Adipocyte (in vitro differentiated cells): ENCODE measurements around the gene BTNL8.

Source experiments
- DNase-seq: peaks from one replicate; pipeline ENCODE4 v3.0.0-alpha.2; 2015; ENCODE audit warnings: low read depth
- H3K27me3 ChIP-seq: replicated peaks from 2 replicates; pipeline ENCODE4 v1.7.0; 2013; ENCODE audit warnings: mild to moderate bottlenecking, low read length, moderate library complexity; ENCODE audit not compliant: control insufficient read depth, insufficient read depth
- H3K36me3 ChIP-seq: 2 replicates; pipeline ENCODE4 v1.7.0; 2013; ENCODE audit warnings: low read length, mild to moderate bottlenecking, moderate library complexity; ENCODE audit not compliant: control insufficient read depth, insufficient read depth, severe bottlenecking
- H3K4me1 ChIP-seq: 2 replicates; pipeline ENCODE4 v1.7.0; 2013; ENCODE audit warnings: mild to moderate bottlenecking, low read length, moderate library complexity; ENCODE audit not compliant: control insufficient read depth, insufficient read depth
- H3K4me3 ChIP-seq: 2 replicates; pipeline ENCODE4 v1.7.0; 2013; ENCODE audit warnings: mild to moderate bottlenecking, low read length, moderate library complexity
- H3K9ac ChIP-seq: 2 replicates; pipeline ENCODE4 v1.7.0; 2013; ENCODE audit warnings: mild to moderate bottlenecking, low read length, moderate library complexity
- H3K9me3 ChIP-seq: 2 replicates; pipeline ENCODE4 v1.7.0; 2013; ENCODE audit warnings: mild to moderate bottlenecking, low read length, moderate library complexity; ENCODE audit not compliant: control insufficient read depth

The BTNL8 gene

GRCh38 chr5:180974612-180975315, 75.8 kb downstream of the BTNL8 start:
- Histone ChIP-seq H3K4me1 (no peaks in the 10 kb centered on the region), H3K4me3 (no peak overlapping the region), H3K9ac (no peak overlapping the region), H3K27me3 (peaks cover 7% of the 10 kb centered on the region), H3K36me3 (no peaks in the 10 kb centered on the region), H3K9me3 (peaks cover 7% of the 10 kb centered on the region)
- no peak for DNase-seq

GRCh38 chr5:180975338-180975737, 76.4 kb downstream of the BTNL8 start:
- Histone ChIP-seq H3K36me3 (no peaks in the 10 kb centered on the region), H3K27me3 (peaks cover 7% of the 10 kb centered on the region), H3K9me3 (peaks cover 7% of the 10 kb centered on the region), H3K9ac (no peak overlapping the region), H3K4me3 (no peak overlapping the region), H3K4me1 (no peaks in the 10 kb centered on the region)
- no peak for DNase-seq

- Histone ChIP-seq H3K9me3 (peaks cover 7% of the 10 kb centered on the region), H3K9ac (no peak overlapping the region), H3K36me3 (no peaks in the 10 kb centered on the region), H3K4me1 (no peaks in the 10 kb centered on the region), H3K4me3 (no peak overlapping the region), H3K27me3 (peaks cover 2% of the 10 kb centered on the region)
- DNase-seq, result no peak
These were observed 77.6 kb downstream of the BTNL8 start for GRCh38 chr5:180976518-180976917.

- no peak for DNase-seq
- Histone ChIP-seq H3K4me1 (peaks cover 3% of the 10 kb centered on the region), H3K36me3 (no peaks in the 10 kb centered on the region), H3K9ac (no peak overlapping the region), H3K4me3 (no peak overlapping the region), H3K9me3 (peaks cover 2% of the 10 kb centered on the region), H3K27me3 (no peaks in the 10 kb centered on the region)
These were observed 78.9 kb downstream of the BTNL8 start for GRCh38 chr5:180977852-180978251.

GRCh38 chr5:180982008-180982741, 83.2 kb downstream of the BTNL8 start:
- DNase-seq, result no peak
- no peak overlapping the region for H3K9ac ChIP-seq
- H3K36me3 ChIP-seq, result no peaks in the 10 kb centered on the region
- no peak overlapping the region for H3K4me3 ChIP-seq
- peaks cover 3% of the 10 kb centered on the region for H3K4me1 ChIP-seq
- H3K9me3 ChIP-seq, result no peaks in the 10 kb centered on the region
- no peaks in the 10 kb centered on the region for H3K27me3 ChIP-seq

- no peaks in the 10 kb centered on the region for H3K4me1 ChIP-seq
- H3K27me3 ChIP-seq, result peaks cover 21% of the 10 kb centered on the region
- no peak for DNase-seq
- no peaks in the 10 kb centered on the region for H3K9me3 ChIP-seq
- no peaks in the 10 kb centered on the region for H3K36me3 ChIP-seq
- H3K4me3 ChIP-seq, result no peak overlapping the region
- H3K9ac ChIP-seq, result no peak overlapping the region
These were observed 89.1 kb downstream of the BTNL8 start for GRCh38 chr5:180988016-180988415.

- no peak for DNase-seq
- no peaks in the 10 kb centered on the region for H3K36me3 ChIP-seq
- H3K27me3 ChIP-seq, result peaks cover 21% of the 10 kb centered on the region
- no peaks in the 10 kb centered on the region for H3K4me1 ChIP-seq
- H3K9ac ChIP-seq, result no peak within 1 kb of the TSS
- no peak within 1 kb of the TSS for H3K4me3 ChIP-seq
- H3K9me3 ChIP-seq, result no peaks in the 10 kb centered on the region
These were observed 89.6 kb downstream of the BTNL8 start, which contains the start of gene BTNL3 for GRCh38 chr5:180988592-180988991. Gene BTNL3, plus strand, starts transcription at chr5:180988846. Its CDS starts 183 bp downstream, at chr5:180989029.

GRCh38 chr5:180990086-180990881, 91.3 kb downstream of the BTNL8 start:
- Histone ChIP-seq H3K9me3 (peaks cover 6% of the 10 kb centered on the region), H3K27me3 (peaks cover 21% of the 10 kb centered on the region), H3K4me3 (no peak overlapping the region), H3K9ac (no peak overlapping the region), H3K36me3 (no peaks in the 10 kb centered on the region), H3K4me1 (no peaks in the 10 kb centered on the region)
- DNase-seq, result no peak

- no peak for DNase-seq
- H3K9me3 ChIP-seq, result peaks cover 6% of the 10 kb centered on the region
These were observed 91.9 kb downstream of the BTNL8 start for GRCh38 chr5:180990882-180991242.

More at GRCh38 chr5:180990882-180991242, 91.9 kb downstream of the BTNL8 start:
- peaks cover 21% of the 10 kb centered on the region for H3K27me3 ChIP-seq
- H3K9ac ChIP-seq, result no peak overlapping the region
- no peaks in the 10 kb centered on the region for H3K36me3 ChIP-seq
- H3K4me1 ChIP-seq, result no peaks in the 10 kb centered on the region
- H3K4me3 ChIP-seq, result no peak overlapping the region
